Choroid plexus epithelial cell (primary cell): ENCODE results near the gene OR2H1.
"Not testable (repeated sequence)": the region's sequence is repeated elsewhere in the genome, so short reads cannot be mapped to it uniquely, and the experiment has no call there.

Source experiments
- DNase-seq: peaks from one replicate; pipeline ENCODE4 v3.0.0-alpha.2; 2010; ENCODE audit warnings: low read depth
- H3K4me3 ChIP-seq: 2 replicates; pipeline ENCODE4 v1.5.1; 2011; ENCODE audit warnings: low read depth, mild to moderate bottlenecking, control low read depth, low read length, moderate library complexity
- TF ChIP-seq, protein P1 (sequence below): conservative IDR thresholded peaks from 2 replicates; pipeline ENCODE4 v1.5.1; 2011; ENCODE audit warnings: low read depth, mild to moderate bottlenecking, control low read depth, inconsistent platforms, low read length, moderate library complexity

Gene OR2H1

DNA sequence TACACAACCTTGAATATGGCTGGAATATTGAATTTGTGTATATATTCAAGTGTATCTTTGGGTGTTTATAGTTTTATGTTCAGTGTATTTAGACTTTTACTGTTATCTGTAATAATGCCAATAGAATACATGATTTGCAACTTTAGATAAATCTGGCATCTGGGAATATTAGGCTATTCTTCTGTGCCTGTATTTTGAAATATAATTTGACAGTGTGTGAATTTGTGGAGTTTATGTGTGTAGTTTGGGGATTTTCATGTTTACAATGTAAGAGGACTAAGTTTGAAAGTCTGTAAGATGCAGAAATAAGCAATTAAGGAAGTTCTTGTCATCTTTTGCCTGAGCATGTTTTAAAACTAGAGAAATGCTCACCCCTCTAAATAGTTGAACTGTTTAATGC lies 17.9 kb upstream of the OR2H1 start, which contains the start of gene OR10C1:
TSS of gene OR10C1 (plus strand) at position 301 of the 400 bp plus-strand sequence. CDS start 710 bp downstream, outside the sequence.
- no peak for DNase-seq
- no peak within 1 kb of the TSS for H3K4me3 ChIP-seq
- TF ChIP-seq, protein P1, sequence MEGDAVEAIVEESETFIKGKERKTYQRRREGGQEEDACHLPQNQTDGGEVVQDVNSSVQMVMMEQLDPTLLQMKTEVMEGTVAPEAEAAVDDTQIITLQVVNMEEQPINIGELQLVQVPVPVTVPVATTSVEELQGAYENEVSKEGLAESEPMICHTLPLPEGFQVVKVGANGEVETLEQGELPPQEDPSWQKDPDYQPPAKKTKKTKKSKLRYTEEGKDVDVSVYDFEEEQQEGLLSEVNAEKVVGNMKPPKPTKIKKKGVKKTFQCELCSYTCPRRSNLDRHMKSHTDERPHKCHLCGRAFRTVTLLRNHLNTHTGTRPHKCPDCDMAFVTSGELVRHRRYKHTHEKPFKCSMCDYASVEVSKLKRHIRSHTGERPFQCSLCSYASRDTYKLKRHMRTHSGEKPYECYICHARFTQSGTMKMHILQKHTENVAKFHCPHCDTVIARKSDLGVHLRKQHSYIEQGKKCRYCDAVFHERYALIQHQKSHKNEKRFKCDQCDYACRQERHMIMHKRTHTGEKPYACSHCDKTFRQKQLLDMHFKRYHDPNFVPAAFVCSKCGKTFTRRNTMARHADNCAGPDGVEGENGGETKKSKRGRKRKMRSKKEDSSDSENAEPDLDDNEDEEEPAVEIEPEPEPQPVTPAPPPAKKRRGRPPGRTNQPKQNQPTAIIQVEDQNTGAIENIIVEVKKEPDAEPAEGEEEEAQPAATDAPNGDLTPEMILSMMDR = no peak

GRCh38 chr6:29442719-29443118 lies 14.2 kb upstream of the OR2H1 start:
- DNase-seq = peak; percentile 1
- H3K4me3 ChIP-seq = no peak overlapping the region
- TF ChIP-seq, protein P1 = no peak

GRCh38 chr6:29444031-29444430 lies 12.9 kb upstream of the OR2H1 start:
- not testable (repeated sequence) for H3K4me3 ChIP-seq, DNase-seq

GRCh38 chr6:29447670-29448069 lies 9.3 kb upstream of the OR2H1 start:
- TF ChIP-seq, protein P1 = no peak
- DNase-seq = peak; percentile 0
- H3K4me3 ChIP-seq = no peak overlapping the region

DNA sequence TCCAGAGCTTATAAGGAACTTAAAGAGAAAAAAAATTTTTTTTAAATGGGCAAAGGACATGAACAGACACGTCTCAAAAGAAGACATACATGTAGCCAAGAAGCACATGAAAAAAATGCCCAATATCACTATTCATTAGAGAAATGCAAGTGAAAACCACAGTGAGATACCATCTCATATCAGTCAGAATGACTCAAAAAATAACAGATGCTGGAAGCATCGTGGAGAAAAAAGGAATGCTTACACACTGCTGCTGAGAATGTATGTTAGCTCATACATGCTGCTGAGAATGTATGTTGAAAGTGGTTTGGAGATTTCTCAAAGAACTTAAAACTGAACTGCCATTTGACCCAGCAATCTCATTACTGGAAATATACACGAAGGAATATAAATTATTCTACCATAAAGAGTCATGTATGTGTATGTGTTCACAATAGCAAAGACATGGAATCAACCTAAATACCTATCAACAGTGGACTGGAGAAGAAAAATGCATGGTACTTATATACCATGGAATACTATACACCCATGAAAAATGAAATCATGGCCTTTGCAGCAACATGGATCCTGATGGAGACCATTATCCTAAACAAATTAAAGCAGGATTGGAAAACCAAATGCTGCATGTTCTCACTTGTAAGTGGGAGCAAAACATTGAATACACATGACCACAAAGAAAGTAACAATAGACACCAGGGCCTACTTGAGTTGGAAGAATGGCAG lies 5.3 kb upstream of the OR2H1 start:
- TF ChIP-seq, protein P1 = no peak
- DNase-seq = peak; percentile 2
- no peak overlapping the region for H3K4me3 ChIP-seq

DNA sequence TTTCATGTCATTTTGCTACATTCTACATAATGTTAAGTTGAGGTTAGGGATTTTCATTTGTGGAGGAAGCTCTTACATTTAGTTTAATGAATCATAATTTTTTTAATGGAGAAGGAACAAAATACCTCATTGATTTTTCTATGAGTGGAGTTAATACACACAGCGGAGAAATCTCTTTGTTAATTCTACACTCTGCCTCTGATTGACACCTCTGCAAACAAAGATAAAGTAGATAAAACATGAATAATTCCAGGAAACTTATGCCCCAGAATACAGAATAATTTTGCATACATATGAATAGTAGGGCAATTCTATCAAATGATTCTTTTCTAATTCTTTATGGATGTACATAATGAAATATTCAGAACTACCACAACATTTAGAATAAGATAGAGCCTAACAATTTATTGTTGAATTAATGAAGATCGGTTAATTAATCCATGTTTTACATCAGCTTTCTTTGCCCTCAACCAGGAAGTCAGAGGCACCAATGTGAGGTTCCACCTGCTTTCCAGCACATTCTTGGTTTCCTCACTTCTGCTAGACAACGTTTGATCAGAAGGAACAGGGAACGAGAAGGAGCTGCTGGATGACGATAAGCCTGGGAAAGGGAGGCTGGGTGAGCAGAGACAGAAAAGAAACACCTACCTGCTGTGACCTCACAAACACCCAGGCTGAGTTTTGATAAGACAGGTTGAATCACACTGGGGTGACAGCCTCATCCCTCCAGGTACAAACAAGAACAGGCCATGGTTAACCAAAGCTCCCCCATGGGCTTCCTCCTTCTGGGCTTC lies 4.3 kb downstream of the OR2H1 start:
- no peak for DNase-seq
- TF ChIP-seq, protein P1 = no peak
- no peak overlapping the region for H3K4me3 ChIP-seq

DNA sequence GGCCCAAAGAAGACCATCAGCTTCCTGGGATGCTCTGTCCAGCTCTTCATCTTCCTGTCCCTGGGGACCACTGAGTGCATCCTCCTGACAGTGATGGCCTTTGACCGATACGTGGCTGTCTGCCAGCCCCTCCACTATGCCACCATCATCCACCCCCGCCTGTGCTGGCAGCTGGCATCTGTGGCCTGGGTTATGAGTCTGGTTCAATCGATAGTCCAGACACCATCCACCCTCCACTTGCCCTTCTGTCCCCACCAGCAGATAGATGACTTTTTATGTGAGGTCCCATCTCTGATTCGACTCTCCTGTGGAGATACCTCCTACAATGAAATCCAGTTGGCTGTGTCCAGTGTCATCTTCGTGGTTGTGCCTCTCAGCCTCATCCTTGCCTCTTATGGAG lies 5.1 kb downstream of the OR2H1 start:
- no peak for DNase-seq
- TF ChIP-seq, protein P1 = no peak
- no peak overlapping the region for H3K4me3 ChIP-seq
